HepG2 (cell line): ENCODE results near the gene BAHCC1. TPM values are rescaled to one million over a fixed set of nuclear protein-coding genes. Genes with fewer than 3 reads are reported as not detected.

Experiments
- ATF3 ChIP-seq: sonication (generic); formaldehyde crosslinking; IDR thresholded peaks from 2 replicates; pipeline ENCODE4 v1.4.0; 2020; ENCODE audit warnings: missing genetic modification reagents
- CBFB ChIP-seq: sonication (generic); formaldehyde crosslinking; IDR thresholded peaks from 2 replicates; pipeline ENCODE4 v1.4.0; 2020; ENCODE audit warnings: missing genetic modification reagents
- CHCHD3 ChIP-seq: sonication (generic); formaldehyde crosslinking; IDR thresholded peaks from 2 replicates; pipeline ENCODE4 v1.8.0; 2022; ENCODE audit warnings: mild to moderate bottlenecking, missing genetic modification reagents, moderate library complexity
- FOXA3 ChIP-seq: IDR thresholded peaks from 2 replicates; pipeline ENCODE4 v1.6.1; 2016; ENCODE audit warnings: missing genetic modification reagents, missing compliant biosample characterization
- GLMP ChIP-seq: sonication (generic); formaldehyde crosslinking; IDR thresholded peaks from 2 replicates; pipeline ENCODE4 v1.9.0; 2021; ENCODE audit warnings: missing genetic modification reagents, mild to moderate bottlenecking, borderline replicate concordance
- MLLT10 ChIP-seq: sonication (generic); formaldehyde crosslinking; IDR thresholded peaks from 2 replicates; pipeline ENCODE4 v1.4.0; 2020; ENCODE audit warnings: missing genetic modification reagents
- MLXIP ChIP-seq: sonication (generic); formaldehyde crosslinking; IDR thresholded peaks from 2 replicates; pipeline ENCODE4 v1.9.0; 2021; ENCODE audit warnings: missing genetic modification reagents, borderline replicate concordance
- PCBP1 ChIP-seq: fragments of 200-400 bp; formaldehyde crosslinking; IDR thresholded peaks from 2 replicates; pipeline ENCODE4 v1.6.1; 2017; ENCODE audit warnings: mild to moderate bottlenecking, low read depth, low read length, borderline replicate concordance
- PHF20 ChIP-seq: sonication (generic); formaldehyde crosslinking; IDR thresholded peaks from 2 replicates; pipeline ENCODE4 v1.5.0; 2020; ENCODE audit warnings: mild to moderate bottlenecking, missing genetic modification reagents
- SRY ChIP-seq: sonication (generic); formaldehyde crosslinking; IDR thresholded peaks from 2 replicates; pipeline ENCODE4 v1.8.0; 2022; ENCODE audit warnings: mild to moderate bottlenecking, missing genetic modification reagents
- STAT5B ChIP-seq: sonication (generic); formaldehyde crosslinking; IDR thresholded peaks from 2 replicates; pipeline ENCODE4 v1.4.0; 2020; ENCODE audit warnings: missing genetic modification reagents
- TBX3 ChIP-seq: fragments of 450-650 bp; IDR thresholded peaks from 2 replicates; pipeline ENCODE4 v1.6.1; 2017; ENCODE audit warnings: antibody characterized with exemption, mild to moderate bottlenecking, inconsistent platforms, borderline replicate concordance
- TCF7 ChIP-seq: sonication (generic); IDR thresholded peaks from 2 replicates; pipeline ENCODE4 v1.6.1; 2016; ENCODE audit warnings: antibody characterized with exemption, low read depth
- THAP9 ChIP-seq: sonication (generic); formaldehyde crosslinking; IDR thresholded peaks from 2 replicates; pipeline ENCODE4; 2020; ENCODE audit warnings: missing genetic modification reagents, mild to moderate bottlenecking, borderline replicate concordance
- ZFP36L2 ChIP-seq: sonication (generic); formaldehyde crosslinking; IDR thresholded peaks from 2 replicates; pipeline ENCODE4 v1.4.0; 2020; ENCODE audit warnings: missing genetic modification reagents
- ZNF20 ChIP-seq: sonication (generic); formaldehyde crosslinking; IDR thresholded peaks from 2 replicates; pipeline ENCODE4 v1.4.0; 2020; ENCODE audit warnings: mild to moderate bottlenecking, moderate library complexity, missing genetic modification reagents
- ZNF775 ChIP-seq: sonication (generic); formaldehyde crosslinking; IDR thresholded peaks from 2 replicates; pipeline ENCODE4 v1.4.0; 2020; ENCODE audit warnings: missing genetic modification reagents, mild to moderate bottlenecking, moderate library complexity, borderline replicate concordance
- ZNF776 ChIP-seq: sonication (generic); formaldehyde crosslinking; IDR thresholded peaks from 2 replicates; pipeline ENCODE4 v1.4.0; 2020; ENCODE audit warnings: mild to moderate bottlenecking, missing genetic modification reagents
- polyA plus RNA-seq, 8 experiments: library from polyadenylated mRNA; depleted of rRNA in 3 of 8; stranded (reverse) in 7 of 8; unstranded in 1 of 8; fragments of >200 nt; fragmentation: Illumina TruSeq in 4 of 8; extraction: Trizol in 4 of 8; gene quantifications; 2 replicates each; pipeline versions ENCODE4 v1.2.1 to v1.2.3, GENCODE V29; 2011 to 2016; ENCODE audit warnings: low read depth in 4 of 8, missing spikeins in 1 of 8, mixed read lengths in 1 of 8; ENCODE audit not compliant: insufficient read depth in 1 of 8
- total RNA-seq, 5 experiments: library from RNA; depleted of rRNA; stranded (reverse); fragments of >200 nt; fragmentation: Illumina TruSeq; extraction: Trizol; gene quantifications; 2 replicates each; pipeline ENCODE4 v1.2.3, GENCODE V29; 2016; ENCODE audit warnings: low read depth in 1 of 5
- TF ChIP-seq, protein P1 (sequence below): IDR thresholded peaks from 2 replicates; pipeline ENCODE4 v1.6.1; 2016; ENCODE audit warnings: missing compliant biosample characterization, missing genetic modification reagents, borderline replicate concordance

Gene BAHCC1
- total and polyA plus RNA-seq, 2 of the 13 experiments (the other 11 are each of a cell fraction or from before 2014, with no cell fraction given) = 1.4 to 1.7 TPM

GRCh38 chr17:81387100-81388090 lies 7.9 kb upstream of the BAHCC1 start (continued):
- TF ChIP-seq SRY (CRISPR knock-in tag) = peak; percentile 57; the same call in 1 of the 2 replicates
- TF ChIP-seq STAT5B (CRISPR knock-in tag) = no peak
- no peak for TF ChIP-seq GLMP (CRISPR knock-in tag)
- TF ChIP-seq TBX3 = no peak
- no peak for TF ChIP-seq ZFP36L2
- no peak for TF ChIP-seq CBFB
- TF ChIP-seq MLXIP = no peak
- no peak for TF ChIP-seq PCBP1
- no peak for TF ChIP-seq ATF3 (CRISPR knock-in tag)
- TF ChIP-seq, protein P1, sequence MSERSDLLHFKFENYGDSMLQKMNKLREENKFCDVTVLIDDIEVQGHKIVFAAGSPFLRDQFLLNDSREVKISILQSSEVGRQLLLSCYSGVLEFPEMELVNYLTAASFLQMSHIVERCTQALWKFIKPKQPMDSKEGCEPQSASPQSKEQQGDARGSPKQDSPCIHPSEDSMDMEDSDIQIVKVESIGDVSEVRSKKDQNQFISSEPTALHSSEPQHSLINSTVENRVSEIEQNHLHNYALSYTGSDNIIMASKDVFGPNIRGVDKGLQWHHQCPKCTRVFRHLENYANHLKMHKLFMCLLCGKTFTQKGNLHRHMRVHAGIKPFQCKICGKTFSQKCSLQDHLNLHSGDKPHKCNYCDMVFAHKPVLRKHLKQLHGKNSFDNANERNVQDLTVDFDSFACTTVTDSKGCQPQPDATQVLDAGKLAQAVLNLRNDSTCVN = no peak
- TF ChIP-seq TCF7 = no peak
- no peak for TF ChIP-seq ZNF776 (CRISPR knock-in tag)
- TF ChIP-seq THAP9 (CRISPR knock-in tag) = no peak
- TF ChIP-seq MLLT10 (CRISPR knock-in tag) = no peak
- no peak for TF ChIP-seq CHCHD3 (CRISPR knock-in tag)
- TF ChIP-seq ZNF775 (CRISPR knock-in tag) = no peak
- TF ChIP-seq PHF20 (CRISPR knock-in tag) = no peak
- no peak for TF ChIP-seq FOXA3 (CRISPR knock-in tag)
- 0 out of 2 replicates have a peak, but pooled peaks have one; percentile 14 for TF ChIP-seq ZNF20 (CRISPR knock-in tag)
